Immature natural killer cell (primary cell): ENCODE results near the gene KCNMA1. TPM values are rescaled to one million over a fixed set of nuclear protein-coding genes. Genes with fewer than 3 reads are reported as not detected.

Experiments used
- DNase-seq, 3 donors: peaks; one replicate each; pipeline ENCODE4 v3.0.0; 2022; ENCODE audit warnings: mixed read lengths in 1 of 3
- H3K27ac Mint-ChIP-seq, 6 donors: one replicate each; pipeline ENCODE4 v1.8.0; 2020; ENCODE audit warnings: mixed read lengths in 6 of 6, mild to moderate bottlenecking in 5 of 6, inconsistent platforms in 4 of 6, moderate library complexity in 3 of 6
- H3K27me3 Mint-ChIP-seq, 3 donors: one replicate each; pipeline ENCODE4 v1.8.0; 2020 to 2021; ENCODE audit warnings: low read depth in 3 of 3, mild to moderate bottlenecking in 3 of 3, mixed read lengths in 3 of 3, moderate library complexity in 3 of 3, inconsistent platforms in 1 of 3
- H3K36me3 Mint-ChIP-seq, 3 donors: one replicate each; pipeline ENCODE4 v1.8.0; 2020; ENCODE audit warnings: mixed read lengths in 3 of 3, inconsistent platforms in 2 of 3, mild to moderate bottlenecking in 2 of 3
- H3K4me1 Mint-ChIP-seq, 2 donors: one replicate each; pipeline ENCODE4 v1.8.0; 2020; ENCODE audit warnings: inconsistent platforms in 2 of 2, mild to moderate bottlenecking in 2 of 2, mixed read lengths in 2 of 2, moderate library complexity in 1 of 2
- H3K4me3 Mint-ChIP-seq, 5 donors: one replicate each; pipeline ENCODE4 v1.8.0; 2020; ENCODE audit warnings: mild to moderate bottlenecking in 5 of 5, mixed read lengths in 5 of 5, inconsistent platforms in 3 of 5, moderate library complexity in 3 of 5
- H3K9me3 Mint-ChIP-seq, 6 donors: one replicate each; pipeline ENCODE4 v1.8.0; 2020; ENCODE audit warnings: mild to moderate bottlenecking in 6 of 6, mixed read lengths in 6 of 6, inconsistent platforms in 4 of 6, moderate library complexity in 3 of 6
- polyA plus RNA-seq, 3 donors: library from polyadenylated mRNA; unstranded; fragments of 300-500 nt; fragmentation: Illumina TruSeq; gene quantifications; one replicate each; pipeline ENCODE4 v1.2.3, GENCODE V29; 2021

The KCNMA1 gene
- polyA plus RNA-seq, 3 donors from 2014 or later = not detected

- Mint-ChIP-seq H3K4me3 (no peak overlapping the region), H3K27ac (no peak overlapping the region)
Observed at GRCh38 chr10:76869931-76870330, 767.7 kb downstream of the KCNMA1 start.

GRCh38 chr10:76868098-76868977 lies 769.3 kb downstream of the KCNMA1 start:
- H3K27me3 Mint-ChIP-seq = peaks cover 1 to 5% (median 2%) of the 10 kb centered on the region in 3 donors
- no peaks in the 10 kb centered on the region for H3K4me1 Mint-ChIP-seq
- H3K9me3 Mint-ChIP-seq = no peaks in the 10 kb centered on the region
- H3K36me3 Mint-ChIP-seq = peaks cover 0 to 5% (median 0%) of the 10 kb centered on the region in 3 donors
- no peak overlapping the region for H3K4me3 Mint-ChIP-seq
- no peak for DNase-seq
- H3K27ac Mint-ChIP-seq = no peak overlapping the region

More at GRCh38 chr10:76869931-76870330, 767.7 kb downstream of the KCNMA1 start:
- Mint-ChIP-seq H3K36me3 (peaks cover 0 to 5% (median 0%) of the 10 kb centered on the region in 3 donors), H3K4me1 (no peaks in the 10 kb centered on the region), H3K27me3 (peaks cover 1 to 8% (median 2%) of the 10 kb centered on the region in 3 donors), H3K9me3 (no peaks in the 10 kb centered on the region)
- DNase-seq = no peak

- no peak overlapping the region for H3K27ac Mint-ChIP-seq
- DNase-seq = no peak
- peaks cover 1 to 7% (median 2%) of the 10 kb centered on the region in 3 donors for H3K27me3 Mint-ChIP-seq
- H3K36me3 Mint-ChIP-seq = peaks cover 0 to 5% (median 0%) of the 10 kb centered on the region in 3 donors
- no peak overlapping the region for H3K4me3 Mint-ChIP-seq
- no peaks in the 10 kb centered on the region for H3K4me1 Mint-ChIP-seq
- H3K9me3 Mint-ChIP-seq = no peaks in the 10 kb centered on the region
Observed at GRCh38 chr10:76866841-76867586, 770.6 kb downstream of the KCNMA1 start.

GRCh38 chr10:76864922-76865321 lies 772.7 kb downstream of the KCNMA1 start:
- no peaks in the 10 kb centered on the region for H3K4me1 Mint-ChIP-seq
- H3K36me3 Mint-ChIP-seq = no peaks in the 10 kb centered on the region
- H3K27ac Mint-ChIP-seq = no peak overlapping the region
- no peak overlapping the region for H3K4me3 Mint-ChIP-seq
- H3K27me3 Mint-ChIP-seq = peaks cover 0 to 4% (median under 1%) of the 10 kb centered on the region in 3 donors
- DNase-seq = no peak
- H3K9me3 Mint-ChIP-seq = no peaks in the 10 kb centered on the region

- Mint-ChIP-seq H3K27ac (no peak overlapping the region), H3K9me3 (no peaks in the 10 kb centered on the region), H3K4me3 (no peak overlapping the region), H3K36me3 (no peaks in the 10 kb centered on the region), H3K27me3 (peaks cover 0 to 2% (median 0%) of the 10 kb centered on the region in 3 donors), H3K4me1 (no peaks in the 10 kb centered on the region)
- no peak for DNase-seq
Observed at GRCh38 chr10:76858721-76859120, 778.9 kb downstream of the KCNMA1 start.

- H3K4me1 Mint-ChIP-seq = no peaks in the 10 kb centered on the region
- peaks cover 0 to 13% (median 1%) of the 10 kb centered on the region in 6 donors for H3K9me3 Mint-ChIP-seq
- H3K36me3 Mint-ChIP-seq = no peaks in the 10 kb centered on the region
- no peak overlapping the region for H3K27ac Mint-ChIP-seq
- no peak overlapping the region for H3K4me3 Mint-ChIP-seq
- H3K27me3 Mint-ChIP-seq = peaks cover 3 to 5% (median 5%) of the 10 kb centered on the region in 3 donors
- no peak for DNase-seq
Observed at GRCh38 chr10:76840802-76841201, 796.8 kb downstream of the KCNMA1 start.

- Mint-ChIP-seq H3K27me3 (peaks cover 2 to 7% (median 5%) of the 10 kb centered on the region in 3 donors), H3K4me1 (no peaks in the 10 kb centered on the region), H3K27ac (no peak overlapping the region), H3K4me3 (no peak overlapping the region), H3K36me3 (no peaks in the 10 kb centered on the region), H3K9me3 (peaks cover 0 to 10% (median 0%) of the 10 kb centered on the region in 6 donors)
- DNase-seq = no peak
Observed at GRCh38 chr10:76839276-76839675, 798.3 kb downstream of the KCNMA1 start.

GRCh38 chr10:76830218-76830617 lies 807.4 kb downstream of the KCNMA1 start:
- Mint-ChIP-seq H3K27ac (no peak overlapping the region), H3K4me3 (no peak overlapping the region), H3K27me3 (peaks cover 2 to 8% (median 4%) of the 10 kb centered on the region in 3 donors), H3K9me3 (peaks cover 0 to 5% (median 0%) of the 10 kb centered on the region in 6 donors), H3K36me3 (peaks cover 0 to 4% (median 0%) of the 10 kb centered on the region in 3 donors), H3K4me1 (no peaks in the 10 kb centered on the region)
- DNase-seq = no peak

- Mint-ChIP-seq H3K27ac (no peak overlapping the region), H3K27me3 (peaks cover 3 to 8% (median 4%) of the 10 kb centered on the region in 3 donors), H3K9me3 (peaks cover 0 to 5% (median 0%) of the 10 kb centered on the region in 6 donors), H3K4me1 (no peaks in the 10 kb centered on the region), H3K36me3 (peaks cover 0 to 4% (median 0%) of the 10 kb centered on the region in 3 donors), H3K4me3 (no peak overlapping the region)
- DNase-seq = no peak
Observed at GRCh38 chr10:76829724-76830123, 807.9 kb downstream of the KCNMA1 start.
